HG02610 (cell line): ENCODE measurements around the gene RUVBL1.

Experiments used
- ATAC-seq: cut with Tn5 transposase; IDR thresholded peaks from one replicate; pipeline ENCODE4 v1.9.1; 2021; ENCODE audit warnings: mild to moderate bottlenecking, moderate library complexity; ENCODE audit not compliant: unreplicated experiment

Gene RUVBL1

GRCh38 chr3:128133273-128133883 lies 9.8 kb upstream of the RUVBL1 start:
- no peak for ATAC-seq

DNA sequence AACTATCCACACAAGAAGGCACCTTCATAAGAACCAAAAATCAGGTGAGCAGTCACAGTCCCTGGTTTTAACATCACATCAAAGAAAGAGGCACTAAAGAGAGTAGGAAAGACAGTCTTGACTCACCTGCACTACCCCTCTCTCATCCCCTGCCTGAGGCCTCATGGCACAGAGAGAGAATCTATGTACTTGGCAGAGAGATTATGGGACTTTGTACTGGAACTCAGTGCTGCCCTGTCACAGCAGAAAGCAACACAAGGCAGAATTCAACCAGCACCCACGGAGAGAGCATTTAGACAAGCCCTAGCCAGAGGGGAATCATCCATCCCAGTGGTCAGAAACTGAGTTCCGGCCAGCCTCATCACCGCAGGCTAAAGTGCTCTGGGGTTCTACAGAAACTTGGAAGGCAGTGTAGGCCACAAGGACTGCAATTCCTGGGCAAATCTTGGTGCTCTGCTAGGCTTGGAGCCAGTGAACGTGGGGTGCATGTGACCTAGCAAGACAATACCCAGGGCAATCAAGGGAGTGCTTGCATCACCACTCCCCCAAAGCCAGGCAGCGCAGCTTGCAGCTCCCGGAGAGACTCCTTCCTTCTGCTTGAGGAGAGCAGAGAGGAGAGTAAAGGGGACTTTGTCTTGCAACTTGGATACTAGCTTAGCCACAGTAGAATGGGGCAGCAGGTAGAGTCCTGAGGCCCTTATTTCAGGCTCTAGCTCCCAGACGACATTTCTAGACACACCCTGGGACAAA lies 8.5 kb upstream of the RUVBL1 start:
- no peak for ATAC-seq

DNA sequence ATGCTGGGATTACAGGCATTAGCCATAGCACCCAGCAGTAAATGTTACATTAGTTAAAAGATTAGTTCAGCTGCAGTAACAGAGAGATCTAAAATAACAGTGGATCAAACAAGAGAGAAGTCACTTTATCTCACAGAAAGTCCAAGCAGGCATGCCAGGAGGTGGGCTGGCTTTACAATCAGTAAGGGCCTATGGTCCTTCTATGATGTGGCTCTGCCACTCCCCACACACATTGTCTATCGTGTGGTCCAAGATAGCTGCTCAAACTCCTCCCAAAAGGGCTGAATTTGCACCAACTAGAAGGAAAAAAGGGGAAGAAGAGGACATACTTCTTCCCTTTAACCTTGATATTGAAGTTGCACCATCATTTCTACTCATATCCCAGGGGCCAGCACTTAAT lies 4.6 kb upstream of the RUVBL1 start:
- no peak for ATAC-seq

DNA sequence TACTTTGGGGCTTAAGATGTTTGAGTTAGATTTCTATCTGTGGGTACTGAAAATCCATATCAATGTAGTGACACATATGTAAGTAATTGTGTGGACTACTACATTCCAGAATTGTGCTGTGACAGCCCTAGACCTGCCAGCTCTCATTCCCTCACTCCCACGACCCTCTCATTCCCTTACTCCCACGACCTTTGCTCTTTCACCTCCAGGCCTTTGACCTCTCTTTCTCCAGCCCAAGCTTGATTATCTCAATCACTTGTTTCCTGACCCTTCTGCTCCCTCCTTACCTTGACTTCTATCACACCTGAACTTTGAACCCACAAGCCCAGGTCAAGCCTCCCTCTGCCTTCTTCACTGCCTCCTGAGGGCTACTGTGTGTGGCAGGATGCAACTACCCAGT lies 3.6 kb upstream of the RUVBL1 start:
- no peak for ATAC-seq

- no peak for ATAC-seq
These were observed 465 bp downstream of the RUVBL1 start for GRCh38 chr3:128123156-128123537.

DNA sequence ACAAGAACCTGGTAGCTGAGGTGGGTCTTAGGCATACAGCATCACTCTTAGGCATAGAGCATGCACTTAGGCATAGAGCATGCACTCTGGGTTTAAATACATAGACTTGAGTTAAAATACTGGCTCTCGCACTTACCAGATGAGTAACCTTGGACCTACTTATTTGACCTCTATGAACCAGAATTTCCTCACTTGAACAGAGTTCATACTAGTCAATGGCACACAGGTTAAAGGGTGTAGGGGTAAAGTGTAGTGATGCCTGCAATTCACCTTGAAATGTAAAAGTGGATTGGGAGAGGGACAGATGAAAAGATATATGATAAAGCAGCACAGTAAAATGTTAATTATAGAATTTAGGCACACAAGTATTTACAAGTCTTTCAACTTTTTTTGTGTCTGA lies 1.6 kb downstream of the RUVBL1 start:
- no peak for ATAC-seq

DNA sequence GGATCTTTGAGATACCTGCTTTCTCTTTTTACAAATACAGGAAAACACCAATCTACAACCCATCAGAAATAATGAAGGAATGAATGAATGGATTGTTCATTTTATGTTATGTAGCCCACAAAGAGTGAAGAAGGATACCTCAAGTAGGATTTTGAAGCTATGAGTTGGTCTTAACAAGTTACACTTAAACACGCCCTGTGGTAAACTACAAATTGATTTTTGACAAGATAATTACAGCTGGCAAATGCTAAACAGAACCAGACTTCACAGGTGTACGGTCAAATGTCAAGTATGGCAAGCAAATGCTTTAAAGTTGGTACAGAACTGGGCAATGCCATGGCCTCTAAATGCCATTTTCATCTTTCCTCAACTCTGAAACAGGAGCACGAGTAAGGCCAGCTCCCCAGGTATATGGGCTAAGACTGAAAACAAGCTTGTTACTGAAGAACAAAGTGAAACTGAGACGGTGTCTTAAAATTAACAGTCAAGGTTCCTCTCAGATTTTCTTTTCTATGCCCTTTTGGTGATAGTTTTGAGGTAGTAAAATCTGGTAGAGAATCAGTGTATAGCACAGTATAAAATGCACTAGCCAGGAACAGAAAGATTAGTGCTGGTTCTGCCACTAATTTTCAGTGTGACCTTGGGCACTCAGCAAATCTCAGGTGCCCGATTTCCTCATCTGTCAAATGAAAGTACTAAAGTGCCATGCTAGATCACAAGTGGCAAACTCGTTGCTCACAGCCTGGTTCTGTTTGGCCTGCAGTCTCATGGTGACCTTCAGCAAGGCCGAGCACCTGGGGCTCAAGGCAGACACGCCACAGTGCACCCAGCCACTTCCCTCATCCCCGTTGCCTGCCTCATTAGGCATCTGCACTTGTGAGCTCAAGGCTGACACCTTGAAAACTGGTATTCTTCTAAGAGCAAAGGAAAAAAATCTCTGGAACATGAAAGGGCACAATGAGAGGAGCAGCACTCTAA lies 9.5 kb downstream of the RUVBL1 start:
- no peak for ATAC-seq

GRCh38 chr3:128112357-128112968 lies 11.1 kb downstream of the RUVBL1 start:
- ATAC-seq: no peak

- ATAC-seq: no peak
These were observed 12.5 kb downstream of the RUVBL1 start for GRCh38 chr3:128111147-128111546.

- no peak for ATAC-seq
These were observed 15.8 kb downstream of the RUVBL1 start for GRCh38 chr3:128107834-128108233.

DNA sequence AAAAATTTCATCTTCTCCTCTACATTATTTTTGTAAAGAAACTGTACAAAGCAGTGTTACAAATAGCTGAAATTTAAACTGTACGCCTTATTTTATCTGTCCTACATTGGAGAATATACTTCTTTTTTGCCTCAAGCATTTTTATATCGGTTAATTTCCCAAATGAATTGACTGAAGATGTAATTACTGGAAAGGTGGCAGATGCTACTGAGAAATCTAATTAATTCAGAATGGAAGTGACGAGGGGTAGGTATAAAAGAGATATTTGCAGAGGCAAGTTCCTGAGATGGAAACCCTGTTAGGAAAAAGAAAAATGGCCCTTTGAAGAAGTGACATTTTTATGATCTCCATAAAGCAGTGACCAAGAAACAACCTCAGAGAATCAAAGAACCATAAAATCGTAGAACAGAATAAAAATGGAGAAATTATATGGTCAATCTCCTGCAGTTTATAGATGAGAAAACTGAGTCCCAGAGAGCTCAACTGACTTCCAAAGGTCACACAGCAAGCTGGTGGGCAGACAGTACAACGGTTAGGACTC lies 20.4 kb downstream of the RUVBL1 start:
- ATAC-seq: no peak

DNA sequence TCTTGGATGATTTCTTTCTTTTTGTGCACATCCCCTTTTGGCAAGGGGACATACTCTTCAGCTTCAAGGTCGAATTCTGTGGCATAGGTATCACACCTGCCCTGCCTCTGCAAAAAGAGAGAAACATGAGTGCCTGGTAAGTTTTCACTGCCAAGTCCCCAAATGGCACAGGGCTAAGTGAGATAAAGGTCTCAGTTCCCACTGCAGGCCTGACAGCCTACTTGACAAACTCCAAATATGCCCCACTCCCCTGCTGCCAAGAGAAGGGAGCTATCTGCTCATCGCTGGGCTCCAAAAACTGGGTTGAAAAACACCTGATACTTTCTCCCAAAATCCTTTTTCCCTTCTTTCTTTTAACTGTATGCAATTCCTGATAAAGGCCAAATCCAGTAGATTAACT lies 23.0 kb downstream of the RUVBL1 start:
- no peak for ATAC-seq

DNA sequence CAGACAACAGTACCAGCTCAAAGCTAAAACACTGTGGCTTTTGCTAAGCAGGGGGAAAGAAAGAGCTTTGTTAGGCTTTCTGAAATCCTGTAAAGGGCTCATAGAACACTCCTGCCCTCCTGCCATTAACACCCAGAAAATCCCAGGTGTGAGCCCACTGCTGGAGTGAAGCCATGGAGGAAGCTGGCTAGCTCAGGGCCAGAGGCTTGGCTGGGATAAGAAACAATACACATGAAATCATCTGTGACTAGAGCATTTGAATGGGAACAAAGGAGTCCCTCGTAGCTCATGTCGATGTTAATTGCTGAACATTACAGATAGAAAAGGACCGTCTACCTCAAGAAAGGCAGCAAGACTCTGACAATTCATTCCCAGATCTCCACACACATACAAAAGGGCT lies 23.5 kb downstream of the RUVBL1 start:
- no peak for ATAC-seq

DNA sequence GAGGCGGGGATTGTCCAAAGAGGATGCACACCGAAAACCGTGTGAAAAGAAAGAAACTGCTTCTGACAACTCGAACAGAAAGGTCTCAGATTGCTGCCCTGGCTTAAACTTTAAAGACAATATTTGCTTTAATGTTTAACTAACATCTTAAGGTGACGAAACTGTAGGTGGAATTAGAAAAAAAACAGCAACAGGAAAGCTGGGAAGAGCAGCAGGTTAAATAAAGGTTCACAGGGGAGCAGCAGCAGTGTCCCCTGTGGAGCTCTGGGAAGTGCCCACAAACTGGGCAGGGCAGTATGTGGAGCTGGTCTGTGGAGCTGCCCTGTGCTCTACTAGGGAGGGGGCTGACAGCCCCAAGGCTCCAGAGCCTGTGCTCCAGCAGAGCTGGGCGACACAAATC lies 25.4 kb downstream of the RUVBL1 start:
- ATAC-seq: no peak

DNA sequence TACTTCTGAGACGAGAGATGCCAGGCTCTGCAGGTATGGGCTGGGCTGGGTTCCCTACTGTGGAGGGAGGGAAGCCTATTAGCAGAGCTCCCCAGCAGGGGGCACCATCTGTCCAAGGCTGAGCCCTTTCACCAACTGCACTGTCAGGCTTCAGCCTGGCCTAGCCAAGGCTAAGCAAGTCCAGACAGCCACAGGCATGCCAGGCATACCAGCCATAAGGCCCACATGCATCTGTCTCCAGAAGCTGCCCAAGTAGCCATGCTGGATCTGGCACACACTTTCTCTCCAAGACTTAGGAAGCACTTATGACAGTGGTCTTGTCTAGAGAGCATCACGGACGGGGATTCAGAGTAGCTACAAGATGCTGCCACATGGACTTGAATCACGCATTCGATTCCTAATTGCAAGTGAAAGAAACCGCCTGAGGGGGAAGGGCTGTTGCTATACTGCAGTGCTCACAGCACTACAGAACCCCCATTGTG lies 28.3 kb downstream of the RUVBL1 start:
- ATAC-seq: peak; percentile 79

- no peak for ATAC-seq
These were observed 29.1 kb downstream of the RUVBL1 start for GRCh38 chr3:128094295-128095151.

DNA sequence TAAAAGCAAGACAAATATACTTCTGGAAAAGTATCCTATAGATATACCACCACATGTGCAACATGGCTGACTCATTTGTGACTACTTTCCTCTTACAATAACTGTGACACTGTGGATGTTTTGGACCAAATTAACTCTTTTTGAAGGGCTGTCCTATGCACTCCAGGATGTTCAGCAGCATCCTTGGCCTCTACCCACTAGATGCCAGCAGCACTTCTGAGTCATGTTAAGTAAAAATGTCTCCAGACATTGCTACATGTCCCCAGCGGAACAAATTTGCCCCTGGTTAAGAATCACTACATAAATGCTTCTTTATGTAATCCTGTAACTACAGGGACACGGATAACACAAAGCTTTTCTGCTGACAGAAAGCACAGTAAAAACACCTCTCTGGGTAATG lies 32.0 kb downstream of the RUVBL1 start:
- no peak for ATAC-seq

GRCh38 chr3:128089135-128089534 lies 34.5 kb downstream of the RUVBL1 start:
- no peak for ATAC-seq

- no peak for ATAC-seq
These were observed 39.0 kb downstream of the RUVBL1 start for GRCh38 chr3:128084675-128085021.
